ENCODE measurements around the gene TPPP3. TPM values are rescaled to one million over a fixed set of nuclear protein-coding genes. Genes with fewer than 3 reads are reported as not detected.
"Not testable (repeated sequence)": the region's sequence is repeated elsewhere in the genome, so short reads cannot be mapped to it uniquely, and the experiment has no call there.

The TPPP3 gene
- total and polyA plus RNA-seq, 4 donors = 7.2 to 51.9 (median 23.9) TPM

DNA sequence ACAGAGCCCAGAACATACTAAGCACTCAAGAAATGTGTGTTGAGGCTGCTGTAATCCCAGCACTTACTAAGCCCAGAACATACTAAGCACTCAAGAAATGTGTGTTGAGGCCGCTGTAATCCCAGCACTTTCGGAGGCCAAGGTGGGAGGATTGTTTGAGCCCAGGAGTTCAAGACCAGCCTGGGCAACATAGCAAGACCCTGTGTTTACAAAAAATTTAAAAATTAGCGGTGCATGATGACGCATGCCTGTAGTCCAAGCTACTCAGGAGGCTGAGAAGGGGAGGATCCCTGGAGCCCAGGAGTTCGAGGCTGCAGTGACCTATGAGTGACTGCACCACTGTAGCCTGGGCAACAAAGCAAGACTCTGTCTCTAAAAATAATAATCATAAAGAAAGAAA is 29.7 kb upstream of the TPPP3 start:
- DNase-seq = no peak
- intact Hi-C loops (cut with DNase I) = no loop called here
- no peaks in the 10 kb centered on the region for H3K9me3 ChIP-seq (ENCODE audit: control insufficient read depth, low read length)
- no peaks in the 10 kb centered on the region for H3K27me3 ChIP-seq (ENCODE audit: control insufficient read depth in 1 of 2, insufficient read depth in 2 of 2, low read length in 1 of 2)
- no peaks in the 10 kb centered on the region for H3K4me1 ChIP-seq (ENCODE audit: control insufficient read depth in 1 of 2, insufficient read depth in 2 of 2, low read length in 2 of 2)
- no peaks in the 10 kb centered on the region for H3K36me3 ChIP-seq (ENCODE audit: control insufficient read depth in 1 of 2, insufficient read depth in 2 of 2, low read length in 1 of 2)
- no peak overlapping the region for H3K4me3 ChIP-seq (ENCODE audit: low read length in 2 of 2)
- ATAC-seq (ENCODE audit: low FRiP score) = no peak
- 85 to 90% methylated on average over 5 of the region's 5 CpGs for WGBS, 2 donors
- no peak overlapping the region for H3K27ac ChIP-seq (ENCODE audit: low read depth in 1 of 2, low read length in 2 of 2)

GRCh38 chr16:67421030-67421429 is 27.7 kb upstream of the TPPP3 start:
- no peaks in the 10 kb centered on the region for H3K36me3 ChIP-seq (ENCODE audit: control insufficient read depth in 1 of 2, insufficient read depth in 2 of 2, low read length in 1 of 2)
- H3K4me1 ChIP-seq (ENCODE audit: control insufficient read depth in 1 of 2, insufficient read depth in 2 of 2, low read length in 2 of 2) = no peaks in the 10 kb centered on the region
- H3K27ac ChIP-seq (ENCODE audit: low read depth in 1 of 2, low read length in 2 of 2) = no peak overlapping the region
- DNase-seq (no peak), ATAC-seq (ENCODE audit: low FRiP score) (no peak)
- H3K9me3 ChIP-seq (ENCODE audit: control insufficient read depth, low read length) = no peaks in the 10 kb centered on the region
- H3K4me3 ChIP-seq (ENCODE audit: low read length in 2 of 2) = no peak overlapping the region
- intact Hi-C loops (cut with DNase I) = no loop called here
- WGBS, 2 donors = 86% methylated on average over 4 of the region's 4 CpGs
- H3K27me3 ChIP-seq (ENCODE audit: control insufficient read depth in 1 of 2, insufficient read depth in 2 of 2, low read length in 1 of 2) = no peaks in the 10 kb centered on the region

GRCh38 chr16:67419931-67420330 is 26.6 kb upstream of the TPPP3 start:
- no peaks in the 10 kb centered on the region for H3K4me1 ChIP-seq (ENCODE audit: control insufficient read depth in 1 of 2, insufficient read depth in 2 of 2, low read length in 2 of 2)
- no peak for ATAC-seq (ENCODE audit: low FRiP score)
- DNase-seq = no peak
- H3K27ac ChIP-seq (ENCODE audit: low read depth in 1 of 2, low read length in 2 of 2) = no peak overlapping the region
- no peak overlapping the region for H3K4me3 ChIP-seq (ENCODE audit: low read length in 2 of 2)
- H3K36me3 ChIP-seq (ENCODE audit: control insufficient read depth in 1 of 2, insufficient read depth in 2 of 2, low read length in 1 of 2) = no peaks in the 10 kb centered on the region
- H3K9me3 ChIP-seq (ENCODE audit: control insufficient read depth, low read length) = no peaks in the 10 kb centered on the region
- WGBS, 2 donors = 82 to 95% methylated on average over 3 of the region's 3 CpGs
- intact Hi-C loops (cut with DNase I) = no loop called here
- no peaks in the 10 kb centered on the region for H3K27me3 ChIP-seq (ENCODE audit: control insufficient read depth in 1 of 2, insufficient read depth in 2 of 2, low read length in 1 of 2)

GRCh38 chr16:67419502-67419901 is 26.2 kb upstream of the TPPP3 start:
- Histone ChIP-seq H3K4me3 (ENCODE audit: low read length in 2 of 2) (no peak overlapping the region), H3K27ac (ENCODE audit: low read depth in 1 of 2, low read length in 2 of 2) (no peak overlapping the region), H3K4me1 (ENCODE audit: control insufficient read depth in 1 of 2, insufficient read depth in 2 of 2, low read length in 2 of 2) (no peaks in the 10 kb centered on the region), H3K27me3 (ENCODE audit: control insufficient read depth in 1 of 2, insufficient read depth in 2 of 2, low read length in 1 of 2) (no peaks in the 10 kb centered on the region), H3K9me3 (ENCODE audit: control insufficient read depth, low read length) (no peaks in the 10 kb centered on the region), H3K36me3 (ENCODE audit: control insufficient read depth in 1 of 2, insufficient read depth in 2 of 2, low read length in 1 of 2) (no peaks in the 10 kb centered on the region)
- intact Hi-C loops (cut with DNase I) = no loop called here
- no peak for ATAC-seq (ENCODE audit: low FRiP score)
- DNase-seq = no peak
- WGBS, 2 donors = 96% methylated on average over 3 of the region's 3 CpGs

DNA sequence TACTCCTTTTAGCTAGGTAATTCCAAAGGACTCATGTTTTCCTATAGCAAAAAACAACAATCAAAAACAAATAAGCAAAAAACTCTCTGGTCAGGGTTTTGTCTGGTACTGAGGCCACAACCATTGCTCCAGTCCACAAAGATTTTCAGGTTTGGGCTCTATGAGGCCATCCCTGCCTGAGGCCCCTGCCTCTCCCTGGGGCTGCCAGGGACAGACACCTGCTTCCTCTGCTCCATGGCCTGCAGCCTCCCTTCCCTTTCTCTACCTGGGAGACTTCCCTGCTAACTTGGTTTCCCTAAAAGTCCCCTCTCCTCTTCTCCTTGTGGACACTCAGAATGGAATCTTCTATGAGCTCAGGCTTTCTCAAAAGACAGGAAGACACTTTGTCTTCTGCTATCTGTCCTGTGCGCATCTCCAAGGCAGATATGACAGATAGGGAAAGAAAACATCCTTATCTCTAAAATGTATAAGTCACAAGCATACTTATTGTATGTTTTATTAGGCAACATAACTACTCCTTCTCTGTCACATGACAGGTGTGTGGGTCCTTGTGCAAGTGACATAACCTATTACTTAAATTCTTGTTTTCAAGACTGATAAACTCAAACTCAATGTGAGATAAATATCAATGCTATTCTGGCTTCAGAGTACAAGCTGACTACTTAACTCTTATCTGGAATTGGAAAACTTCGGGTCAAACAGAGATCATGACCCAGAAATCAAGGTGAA is 24.2 kb upstream of the TPPP3 start:
- Histone ChIP-seq H3K36me3 (ENCODE audit: control insufficient read depth in 1 of 2, insufficient read depth in 2 of 2, low read length in 1 of 2) (no peaks in the 10 kb centered on the region), H3K27ac (ENCODE audit: low read depth in 1 of 2, low read length in 2 of 2) (no peak overlapping the region), H3K27me3 (ENCODE audit: control insufficient read depth in 1 of 2, insufficient read depth in 2 of 2, low read length in 1 of 2) (no peaks in the 10 kb centered on the region), H3K4me3 (ENCODE audit: low read length in 2 of 2) (no peak overlapping the region), H3K4me1 (ENCODE audit: control insufficient read depth in 1 of 2, insufficient read depth in 2 of 2, low read length in 2 of 2) (no peaks in the 10 kb centered on the region), H3K9me3 (ENCODE audit: control insufficient read depth, low read length) (no peaks in the 10 kb centered on the region)
- intact Hi-C loops (cut with DNase I) = no loop called here
- WGBS, 2 donors = 89 to 94% methylated on average over 2 of the region's 2 CpGs
- ATAC-seq (ENCODE audit: low FRiP score) = no peak
- DNase-seq = no peak

DNA sequence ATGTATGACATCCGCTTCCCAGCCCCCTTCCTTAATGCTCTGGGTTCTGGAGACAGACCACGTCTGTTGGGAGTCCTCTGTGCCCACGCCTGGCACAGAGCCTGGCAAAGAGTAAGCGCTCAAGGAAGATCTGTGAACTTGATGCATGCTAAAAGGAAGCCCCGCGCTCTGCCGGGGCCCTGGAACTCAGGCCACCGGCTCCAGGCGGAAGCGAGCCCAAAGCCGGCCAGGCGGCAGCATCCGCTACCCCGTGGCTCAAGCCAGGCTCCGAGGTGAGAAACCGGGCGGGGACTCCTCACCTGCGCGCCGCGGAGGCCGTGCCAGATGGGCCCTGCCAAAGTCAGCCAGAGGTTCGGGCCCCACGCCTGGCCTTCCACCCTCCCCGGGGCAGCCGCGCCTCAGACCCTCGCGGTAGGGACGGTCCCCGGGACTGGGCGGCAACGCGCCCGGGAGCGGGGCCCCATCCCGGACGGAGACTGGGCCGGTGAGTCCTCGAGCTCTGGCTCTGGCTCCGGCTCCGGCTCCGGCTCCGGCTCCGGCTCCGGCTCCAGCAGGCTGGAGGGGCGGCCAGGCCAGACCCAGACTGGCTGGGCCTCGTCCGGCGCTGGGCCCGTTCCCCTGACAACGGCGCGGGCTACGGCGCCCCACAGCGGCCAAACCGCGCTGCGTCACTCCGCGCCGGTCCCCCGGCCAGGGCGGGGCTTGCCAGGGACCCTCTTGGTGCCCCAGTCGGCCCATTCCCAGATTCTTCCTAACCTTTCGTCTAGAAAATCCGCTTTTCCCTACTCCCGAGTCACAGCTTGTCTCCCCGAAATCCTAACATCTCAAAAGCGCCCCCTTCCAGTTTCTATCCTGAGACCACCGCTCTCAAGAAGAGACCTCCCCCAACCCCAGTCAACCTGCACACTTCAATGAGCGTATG is 22.8 kb upstream of the TPPP3 start, which contains the start of gene ZDHHC1:
TSS of gene ZDHHC1 (minus strand) at position 606 of the 922 bp plus-strand sequence. CDS start 8,702 bp downstream, outside the sequence.
- no peaks in the 10 kb centered on the region for H3K27me3 ChIP-seq (ENCODE audit: control insufficient read depth in 1 of 2, insufficient read depth in 2 of 2, low read length in 1 of 2)
- intact Hi-C loops (cut with DNase I) = no loop called here
- peak within 1 kb of the TSS in 1 of 2 donors; percentile 3 for H3K27ac ChIP-seq (ENCODE audit: low read depth in 1 of 2, low read length in 2 of 2)
- peak; percentile 82 to 93 for DNase-seq
- H3K4me1 ChIP-seq (ENCODE audit: control insufficient read depth in 1 of 2, insufficient read depth in 2 of 2, low read length in 2 of 2) = no peaks in the 10 kb centered on the region
- 0 to 1% methylated on average over 61 to 73 of the region's 73 CpGs for whole genome bisulfite sequencing, 2 donors
- peak; percentile 97 for ATAC-seq (ENCODE audit: low FRiP score)
- H3K9me3 ChIP-seq (ENCODE audit: control insufficient read depth, low read length) = no peaks in the 10 kb centered on the region
- no peaks in the 10 kb centered on the region for H3K36me3 ChIP-seq (ENCODE audit: control insufficient read depth in 1 of 2, insufficient read depth in 2 of 2, low read length in 1 of 2)
- peak within 1 kb of the TSS; percentile 29 to 70 for H3K4me3 ChIP-seq (ENCODE audit: low read length in 2 of 2)

GRCh38 chr16:67415421-67415820 is 22.1 kb upstream of the TPPP3 start:
- H3K27me3 ChIP-seq (ENCODE audit: control insufficient read depth in 1 of 2, insufficient read depth in 2 of 2, low read length in 1 of 2); H3K4me1 ChIP-seq (ENCODE audit: control insufficient read depth in 1 of 2, insufficient read depth in 2 of 2, low read length in 2 of 2); H3K9me3 ChIP-seq (ENCODE audit: control insufficient read depth, low read length); DNase-seq; intact Hi-C loops (cut with DNase I); H3K36me3 ChIP-seq (ENCODE audit: control insufficient read depth in 1 of 2, insufficient read depth in 2 of 2, low read length in 1 of 2); ATAC-seq (ENCODE audit: low FRiP score); H3K27ac ChIP-seq (ENCODE audit: low read depth in 1 of 2, low read length in 2 of 2): not testable (repeated sequence)
- H3K4me3 ChIP-seq (ENCODE audit: low read length in 2 of 2) = peak overlapping the region in 1 of 2 donors; percentile 70
- 88 to 91% methylated on average over 19 of the region's 19 CpGs for WGBS, 2 donors

GRCh38 chr16:67413978-67414911 is 20.9 kb upstream of the TPPP3 start:
- no peaks in the 10 kb centered on the region for H3K4me1 ChIP-seq (ENCODE audit: control insufficient read depth in 1 of 2, insufficient read depth in 2 of 2, low read length in 2 of 2)
- WGBS, 2 donors = 65 to 70% methylated on average over 6 of the region's 6 CpGs
- no peaks in the 10 kb centered on the region for H3K36me3 ChIP-seq (ENCODE audit: control insufficient read depth in 1 of 2, insufficient read depth in 2 of 2, low read length in 1 of 2)
- no peak overlapping the region for H3K4me3 ChIP-seq (ENCODE audit: low read length in 2 of 2)
- DNase-seq (no peak), ATAC-seq (ENCODE audit: low FRiP score) (no peak)
- intact Hi-C loops (cut with DNase I) = no loop called here
- H3K9me3 ChIP-seq (ENCODE audit: control insufficient read depth, low read length) = no peaks in the 10 kb centered on the region
- no peak overlapping the region for H3K27ac ChIP-seq (ENCODE audit: low read depth in 1 of 2, low read length in 2 of 2)
- H3K27me3 ChIP-seq (ENCODE audit: control insufficient read depth in 1 of 2, insufficient read depth in 2 of 2, low read length in 1 of 2) = no peaks in the 10 kb centered on the region
